Measurements from ENCODE around the gene SLC50A1.

DNA sequence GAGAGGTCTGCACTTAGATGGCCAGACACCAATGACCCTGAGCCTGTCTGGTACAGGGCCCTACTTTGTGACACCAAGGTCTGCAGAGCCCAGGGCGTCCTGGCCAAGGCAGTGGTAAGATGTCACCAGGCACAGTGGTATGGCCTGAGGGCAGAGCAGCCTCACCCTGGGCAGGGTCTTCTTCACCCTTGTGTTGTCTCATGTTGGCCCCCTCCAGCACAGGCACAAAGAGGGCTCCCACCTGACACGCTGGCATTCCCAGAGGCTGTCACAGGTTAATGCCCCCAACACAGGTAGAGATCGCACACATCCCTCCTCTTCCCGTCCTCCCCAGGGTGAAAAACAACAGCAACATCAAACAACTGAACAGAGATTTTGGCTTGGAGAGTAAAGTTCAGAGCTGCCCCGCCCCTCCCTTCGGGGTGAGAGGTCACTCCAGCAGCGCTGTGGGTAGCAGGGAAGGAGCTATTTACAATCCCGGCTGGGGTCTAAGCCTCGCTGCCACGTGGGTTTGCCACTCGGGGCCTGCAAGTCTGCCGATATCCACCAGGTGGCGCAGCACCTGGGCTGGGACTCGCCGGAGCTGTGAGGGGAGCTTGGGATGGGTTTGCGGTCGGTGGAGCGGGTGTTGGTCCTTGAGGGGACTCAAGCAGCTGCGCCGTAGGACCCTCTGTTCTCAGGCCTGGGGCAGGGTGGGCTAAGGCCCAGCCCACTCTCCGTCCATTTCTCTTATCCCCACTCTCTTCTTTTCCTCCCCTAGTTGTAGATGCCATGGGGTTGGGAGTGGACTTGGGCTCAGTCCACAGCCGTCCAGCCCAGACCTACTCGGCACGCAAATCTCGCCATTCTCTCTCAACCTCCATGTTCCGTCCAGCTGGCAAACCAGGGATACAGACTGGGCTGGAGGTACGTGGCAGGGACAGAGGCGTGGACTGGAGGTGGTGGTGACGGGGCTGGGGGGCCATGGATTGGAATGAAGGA lies 44.3 kb upstream of the SLC50A1 start:
- TF ChIP-seq, protein P1, sequence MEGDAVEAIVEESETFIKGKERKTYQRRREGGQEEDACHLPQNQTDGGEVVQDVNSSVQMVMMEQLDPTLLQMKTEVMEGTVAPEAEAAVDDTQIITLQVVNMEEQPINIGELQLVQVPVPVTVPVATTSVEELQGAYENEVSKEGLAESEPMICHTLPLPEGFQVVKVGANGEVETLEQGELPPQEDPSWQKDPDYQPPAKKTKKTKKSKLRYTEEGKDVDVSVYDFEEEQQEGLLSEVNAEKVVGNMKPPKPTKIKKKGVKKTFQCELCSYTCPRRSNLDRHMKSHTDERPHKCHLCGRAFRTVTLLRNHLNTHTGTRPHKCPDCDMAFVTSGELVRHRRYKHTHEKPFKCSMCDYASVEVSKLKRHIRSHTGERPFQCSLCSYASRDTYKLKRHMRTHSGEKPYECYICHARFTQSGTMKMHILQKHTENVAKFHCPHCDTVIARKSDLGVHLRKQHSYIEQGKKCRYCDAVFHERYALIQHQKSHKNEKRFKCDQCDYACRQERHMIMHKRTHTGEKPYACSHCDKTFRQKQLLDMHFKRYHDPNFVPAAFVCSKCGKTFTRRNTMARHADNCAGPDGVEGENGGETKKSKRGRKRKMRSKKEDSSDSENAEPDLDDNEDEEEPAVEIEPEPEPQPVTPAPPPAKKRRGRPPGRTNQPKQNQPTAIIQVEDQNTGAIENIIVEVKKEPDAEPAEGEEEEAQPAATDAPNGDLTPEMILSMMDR (IDR thresholded peaks at IDR 0.05; ENCODE audit: insufficient read depth, low read length, poor library complexity, severe bottlenecking) = peak; percentile 84
- TF ChIP-seq EZH2phosphoT487 (conservative IDR thresholded peaks at IDR 0.05; ENCODE audit: low read length) = no peak
